ENCODE results near the gene NECTIN2.
A peak's percentile ranks its signal among the peaks of the same experiment; 100 is the strongest.
"Not testable (repeated sequence)": the region's sequence is repeated elsewhere in the genome, so short reads cannot be mapped to it uniquely, and the experiment has no call there.

The NECTIN2 gene

DNA sequence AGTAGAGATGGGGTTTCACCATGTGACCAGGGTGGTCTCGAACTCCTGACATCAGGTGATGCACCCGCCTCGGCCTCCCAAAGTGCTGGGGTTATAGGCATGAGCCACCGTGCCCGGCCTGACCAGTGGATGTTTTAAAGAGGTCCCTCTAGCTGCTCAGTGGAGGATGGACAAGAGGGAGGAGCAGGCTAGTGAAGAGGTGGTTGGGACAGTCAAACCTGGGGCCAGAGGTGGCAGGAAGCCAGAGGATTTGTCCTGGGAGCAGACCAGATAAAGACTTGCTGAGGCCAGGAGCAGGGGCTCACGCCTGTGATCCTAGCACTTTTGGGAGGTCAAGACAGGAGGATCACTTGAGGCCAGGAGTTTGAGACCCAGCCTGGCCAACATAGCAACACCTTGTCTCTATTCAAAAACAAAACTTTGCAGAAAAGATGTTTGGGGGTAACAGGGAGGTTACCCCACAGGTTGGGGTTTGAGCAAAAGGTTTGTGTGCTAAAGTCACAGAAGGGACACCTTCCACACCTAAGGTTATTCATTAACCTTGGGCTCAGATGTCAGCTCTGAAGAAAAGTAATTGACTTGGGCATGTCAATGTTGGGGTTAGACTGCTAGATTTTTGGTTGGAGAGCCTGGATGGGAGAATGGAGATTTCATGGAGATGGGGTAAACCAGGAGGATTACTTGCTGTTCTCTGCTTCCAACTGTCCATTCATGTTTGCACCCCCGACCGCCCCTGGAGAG lies 28.2 kb upstream of the NECTIN2 start:
- no peak for DNase-seq

DNA sequence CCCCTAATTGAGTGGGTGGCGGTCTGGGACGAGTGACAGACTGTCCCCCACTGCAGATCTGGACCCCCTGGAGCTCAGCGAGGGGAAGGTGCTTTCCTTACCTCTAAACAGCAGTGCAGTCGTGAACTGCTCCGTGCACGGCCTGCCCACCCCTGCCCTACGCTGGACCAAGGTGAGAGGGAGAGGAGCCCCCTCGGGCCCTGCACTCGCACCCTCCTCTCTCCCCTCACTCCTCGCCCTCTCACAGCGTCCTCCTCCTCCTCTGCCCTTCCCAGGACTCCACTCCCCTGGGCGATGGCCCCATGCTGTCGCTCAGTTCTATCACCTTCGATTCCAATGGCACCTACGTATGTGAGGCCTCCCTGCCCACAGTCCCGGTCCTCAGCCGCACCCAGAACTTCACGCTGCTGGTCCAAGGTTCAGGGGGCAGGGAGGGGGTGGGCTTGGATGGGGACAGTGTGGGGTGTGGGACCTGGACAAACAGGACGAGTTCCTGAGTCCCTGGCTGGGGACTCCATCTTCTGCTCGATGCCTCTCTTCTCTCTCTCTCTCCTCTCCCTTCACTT lies 27.5 kb upstream of the NECTIN2 start:
- no peak for DNase-seq

DNA sequence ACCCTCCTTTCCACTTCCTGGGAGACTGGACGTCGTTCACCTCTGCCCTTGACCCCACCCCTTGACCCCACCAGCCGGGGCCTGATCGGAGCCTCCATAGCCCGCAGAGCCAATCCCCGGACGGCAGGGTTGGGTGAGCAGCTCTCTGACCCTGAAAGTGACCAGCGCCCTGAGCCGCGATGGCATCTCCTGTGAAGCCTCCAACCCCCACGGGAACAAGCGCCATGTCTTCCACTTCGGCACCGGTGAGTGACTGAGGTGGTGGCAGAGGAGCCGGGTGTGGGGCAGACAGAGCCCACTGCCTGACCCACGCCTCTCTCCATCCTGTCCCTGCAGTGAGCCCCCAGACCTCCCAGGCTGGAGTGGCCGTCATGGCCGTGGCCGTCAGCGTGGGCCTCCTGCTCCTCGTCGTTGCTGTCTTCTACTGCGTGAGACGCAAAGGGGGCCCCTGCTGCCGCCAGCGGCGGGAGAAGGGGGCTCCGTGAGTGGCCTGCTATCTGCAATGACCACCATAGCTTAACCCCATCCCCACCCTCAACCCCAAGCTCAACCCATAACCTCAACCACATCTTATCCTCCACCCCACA lies 26.8 kb upstream of the NECTIN2 start:
- DNase-seq, result no peak

DNA sequence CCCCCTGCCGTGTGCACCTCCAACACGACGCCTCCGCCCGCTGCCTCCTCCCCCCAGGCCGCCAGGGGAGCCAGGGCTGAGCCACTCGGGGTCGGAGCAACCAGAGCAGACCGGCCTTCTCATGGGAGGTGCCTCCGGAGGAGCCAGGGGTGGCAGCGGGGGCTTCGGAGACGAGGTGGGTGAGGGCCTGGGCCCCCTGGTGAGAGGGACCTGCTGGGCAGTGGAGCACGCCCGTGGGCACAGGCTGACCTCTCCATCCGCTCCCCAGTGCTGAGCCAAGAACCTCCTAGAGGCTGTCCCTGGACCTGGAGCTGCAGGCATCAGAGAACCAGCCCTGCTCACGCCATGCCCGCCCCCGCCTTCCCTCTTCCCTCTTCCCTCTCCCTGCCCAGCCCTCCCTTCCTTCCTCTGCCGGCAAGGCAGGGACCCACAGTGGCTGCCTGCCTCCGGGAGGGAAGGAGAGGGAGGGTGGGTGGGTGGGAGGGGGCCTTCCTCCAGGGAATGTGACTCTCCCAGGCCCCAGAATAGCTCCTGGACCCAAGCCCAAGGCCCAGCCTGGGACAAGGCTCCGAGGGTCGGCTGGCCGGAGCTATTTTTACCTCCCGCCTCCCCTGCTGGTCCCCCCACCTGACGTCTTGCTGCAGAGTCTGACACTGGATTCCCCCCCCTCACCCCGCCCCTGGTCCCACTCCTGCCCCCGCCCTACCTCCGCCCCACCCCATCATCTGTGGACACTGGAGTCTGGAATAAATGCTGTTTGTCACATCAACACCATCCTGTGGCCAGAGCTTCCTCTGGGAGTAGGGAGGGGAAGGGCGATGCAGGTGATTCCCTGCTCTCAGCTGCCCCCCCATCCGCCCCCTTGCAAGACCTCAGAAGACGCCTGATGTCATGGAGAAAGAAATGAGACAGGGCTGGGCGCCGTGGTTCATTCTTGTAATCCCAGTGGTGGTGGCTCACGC lies 25.2 kb upstream of the NECTIN2 start:
- no peak for DNase-seq

GRCh38 chr19:44822177-44822576 lies 23.9 kb upstream of the NECTIN2 start:
- DNase-seq, result no peak

DNA sequence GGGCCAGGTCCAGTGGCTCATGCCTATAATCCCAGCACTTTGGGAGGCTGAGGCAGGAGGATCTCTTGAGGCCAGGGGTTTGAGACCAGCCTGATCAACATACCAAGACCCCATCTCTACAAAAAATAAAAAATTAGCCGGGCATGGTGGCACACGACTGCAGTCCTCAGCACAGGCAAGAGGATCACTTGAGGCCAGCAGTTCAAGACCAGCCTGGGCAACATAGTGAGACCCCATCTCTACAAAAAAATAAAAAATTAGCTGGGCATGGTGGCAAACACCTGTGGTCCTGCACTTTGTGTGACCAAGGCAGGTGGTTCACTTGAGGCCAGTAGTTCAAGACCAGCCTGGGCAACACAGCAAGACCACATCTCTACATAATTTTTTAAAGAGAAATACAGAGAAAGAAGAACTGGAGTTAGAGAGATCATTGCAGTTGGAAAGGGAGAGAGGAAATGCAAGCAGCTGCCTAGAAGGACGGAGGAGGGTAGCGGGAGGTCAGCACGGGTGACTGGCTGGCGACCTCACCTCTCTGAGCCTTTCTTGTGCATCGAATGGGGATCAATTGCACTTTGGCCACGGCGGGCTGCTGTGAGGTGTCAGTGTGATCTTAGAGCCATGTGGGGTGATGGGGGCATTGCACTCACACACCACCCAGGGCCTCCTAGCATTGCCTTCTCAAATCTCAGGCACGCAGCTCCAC lies 23.3 kb upstream of the NECTIN2 start:
- no peak for DNase-seq

DNA sequence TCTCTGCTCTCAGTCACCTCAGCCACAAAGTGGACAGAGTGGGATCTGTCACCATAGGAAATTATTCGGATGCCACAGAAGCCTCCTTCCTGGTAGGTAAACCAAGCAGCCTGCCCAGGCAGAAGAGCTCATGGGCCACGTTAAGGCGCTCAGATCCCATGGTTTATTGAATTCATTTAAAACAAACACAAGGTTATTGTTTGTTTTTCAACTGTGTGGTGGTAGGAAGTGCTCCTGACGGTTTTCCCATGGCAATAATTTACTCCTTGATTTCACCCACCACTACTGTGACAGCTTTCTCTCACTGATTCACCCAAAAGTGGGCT lies 22.8 kb upstream of the NECTIN2 start:
- DNase-seq, result no peak

- DNase-seq, result no peak
These were observed 21.3 kb upstream of the NECTIN2 start for GRCh38 chr19:44824761-44825160.

DNA sequence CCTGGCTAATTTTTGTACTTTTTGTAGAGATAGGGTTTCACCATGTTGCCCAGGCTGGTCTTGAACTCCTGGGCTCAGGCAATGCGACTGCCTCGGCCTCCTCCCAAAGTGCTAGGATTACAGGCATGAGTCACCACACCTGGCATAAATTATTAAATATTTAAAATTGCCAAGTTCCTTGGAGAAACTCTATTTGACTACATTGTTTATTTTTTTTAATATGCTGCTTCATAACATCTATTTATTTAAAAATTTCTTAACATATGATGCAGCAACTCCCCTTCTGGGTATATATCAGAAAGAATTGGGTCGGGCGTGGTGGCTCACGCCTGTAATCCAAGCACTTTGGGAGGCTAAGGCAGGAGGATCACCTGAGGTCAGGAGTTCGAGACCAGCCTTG lies 13.2 kb upstream of the NECTIN2 start:
- not testable (repeated sequence) for DNase-seq

DNA sequence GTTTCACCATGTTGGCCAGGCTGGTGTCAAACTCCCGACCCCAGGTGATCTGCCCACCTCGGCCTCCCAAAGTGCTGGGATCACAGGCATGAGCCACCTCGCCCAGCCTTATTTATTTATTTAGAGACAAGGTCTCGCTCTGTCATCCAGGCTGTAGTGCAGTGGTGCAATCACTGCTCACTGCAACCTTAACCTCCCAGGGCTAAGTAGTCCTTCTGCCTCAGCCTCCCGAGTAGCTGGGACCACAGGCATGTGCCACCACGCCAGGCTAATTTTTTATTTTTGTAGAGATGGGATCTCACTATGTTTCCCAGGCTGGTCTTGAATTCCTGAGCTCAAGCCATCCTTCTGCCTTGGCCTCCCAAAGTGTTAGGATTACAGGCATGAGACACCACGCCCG lies 11.7 kb upstream of the NECTIN2 start:
- DNase-seq, result not testable (repeated sequence)

- DNase-seq, result no peak
These were observed 6.8 kb upstream of the NECTIN2 start for GRCh38 chr19:44839276-44839675.

- no peak for DNase-seq
These were observed 5.3 kb upstream of the NECTIN2 start for GRCh38 chr19:44840811-44841210.

DNA sequence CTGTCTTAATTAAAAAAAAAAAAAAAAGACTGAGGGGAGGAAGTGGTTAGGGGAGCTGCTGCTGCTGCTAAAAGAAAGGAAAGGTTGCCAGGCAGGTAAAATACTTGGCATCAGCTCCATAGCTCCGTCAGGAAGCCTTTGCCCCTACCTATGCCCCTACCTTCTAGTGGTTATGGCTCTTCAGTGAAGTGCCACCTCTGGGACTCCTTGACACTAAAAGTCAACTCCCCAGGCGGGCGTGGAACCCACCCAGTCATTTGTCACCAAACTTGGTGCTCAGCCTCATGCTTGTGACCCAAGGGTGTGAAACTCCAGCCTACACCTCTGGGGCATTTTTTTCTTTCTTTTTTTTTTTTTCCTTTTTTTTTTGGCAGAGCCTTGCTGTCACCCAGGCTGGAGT lies 4.9 kb upstream of the NECTIN2 start:
- no peak for DNase-seq

GRCh38 chr19:44845286-44845611 lies 848 bp upstream of the NECTIN2 start:
- no peak for DNase-seq

DNA sequence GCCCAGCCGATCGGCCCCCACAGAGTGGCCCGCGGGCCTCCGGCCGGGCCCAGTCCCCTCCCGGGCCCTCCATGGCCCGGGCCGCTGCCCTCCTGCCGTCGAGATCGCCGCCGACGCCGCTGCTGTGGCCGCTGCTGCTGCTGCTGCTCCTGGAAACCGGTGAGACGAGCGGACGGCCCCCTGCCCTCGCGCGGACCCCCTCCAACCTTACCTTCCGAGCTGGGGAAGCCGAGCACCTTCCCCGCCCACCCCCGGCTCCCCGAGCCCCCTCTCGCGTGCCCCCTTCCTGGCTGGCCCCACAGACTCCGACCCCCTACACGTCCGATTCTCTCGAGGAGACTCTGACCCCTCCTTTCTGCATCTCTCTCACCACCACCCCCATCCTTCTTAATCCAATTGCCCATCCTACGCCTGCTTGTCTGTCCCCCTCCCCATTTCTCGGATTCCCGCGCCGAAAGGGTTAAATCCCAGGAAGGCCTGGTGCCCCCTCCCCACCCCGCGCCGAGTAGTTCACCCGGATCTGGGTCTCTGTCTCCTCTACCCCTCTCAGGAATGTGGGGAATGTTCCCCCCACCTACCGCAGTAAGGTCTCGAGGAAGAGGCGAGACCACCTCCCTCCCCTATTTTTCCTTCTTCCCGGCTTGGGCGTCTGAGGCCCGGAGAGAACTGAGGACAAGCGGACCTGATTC lies 502 bp downstream of the NECTIN2 start:
- DNase-seq, result peak; percentile 18

- DNase-seq, result peak; percentile 65
These were observed 1.3 kb downstream of the NECTIN2 start for GRCh38 chr19:44847144-44848035.

GRCh38 chr19:44848036-44848811 lies 2.1 kb downstream of the NECTIN2 start:
- DNase-seq, result peak; percentile 34

DNA sequence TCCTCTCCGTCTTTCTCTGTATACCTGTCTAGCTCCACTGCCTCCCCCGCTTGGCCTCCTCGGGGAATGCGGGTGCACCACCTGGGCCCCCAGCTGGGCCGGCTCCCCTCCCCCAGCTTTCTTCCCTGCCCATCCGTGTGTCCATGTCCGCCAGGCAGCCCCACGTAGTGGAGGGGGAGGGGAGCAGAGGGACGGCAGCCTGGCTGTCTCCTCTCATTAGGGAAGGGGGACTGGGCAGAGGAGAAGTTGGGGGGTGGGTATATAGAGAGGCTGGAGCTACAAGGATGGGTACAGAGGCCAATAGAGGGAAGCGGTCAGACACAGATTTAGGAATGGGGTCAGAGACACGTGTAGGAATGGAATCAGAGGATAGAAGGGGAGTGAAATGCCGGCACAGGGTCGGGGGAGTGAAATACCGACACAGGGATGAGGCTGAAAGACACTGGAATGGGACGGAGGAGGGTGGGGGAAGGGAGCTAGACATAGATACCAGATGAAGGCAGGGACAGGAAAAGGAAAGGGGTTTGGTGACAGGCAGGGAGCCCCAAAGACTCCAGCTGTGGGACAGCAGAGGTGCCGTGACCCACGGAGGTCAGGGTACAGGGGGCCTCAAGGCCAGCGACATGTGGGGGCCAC lies 2.8 kb downstream of the NECTIN2 start:
- no peak for DNase-seq

DNA sequence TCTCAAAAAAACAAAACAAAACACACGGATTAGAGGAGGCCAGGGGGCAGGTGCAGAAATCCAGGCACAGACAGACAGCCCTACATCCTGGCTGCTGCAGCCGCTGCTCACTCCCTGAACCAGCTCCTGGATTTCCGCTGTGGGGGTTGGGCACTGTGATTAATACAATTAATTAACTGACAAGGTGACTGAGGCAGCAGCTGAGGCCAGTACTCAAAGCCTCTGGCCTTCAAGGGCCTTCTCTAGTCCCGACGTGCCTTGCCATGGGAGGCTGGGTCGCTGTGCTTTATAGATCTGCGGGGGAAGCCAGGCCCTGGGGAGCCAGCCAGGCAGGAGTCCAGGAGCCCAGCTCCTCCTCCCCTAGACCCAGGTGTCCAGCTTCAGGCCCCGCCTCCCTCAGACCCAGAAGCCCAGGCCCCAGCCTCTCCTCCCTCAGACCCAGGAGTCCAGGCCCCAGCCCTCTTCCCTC lies 4.6 kb downstream of the NECTIN2 start:
- no peak for DNase-seq

- no peak for DNase-seq
These were observed 5.3 kb downstream of the NECTIN2 start for GRCh38 chr19:44851427-44851826.
